Thyroid gland (tissue), 4 donors: ENCODE results near the gene COBLL1. TPM values are rescaled to one million over a fixed set of nuclear protein-coding genes. Genes with fewer than 3 reads are reported as not detected.

Source experiments
- small RNA-seq: library from RNA; depleted of rRNA; stranded (forward); fragments of <200 nt; gene quantifications from one replicate; pipeline ENCODE3, GENCODE V24; 2016
- total RNA-seq, 4 donors: library from RNA; depleted of rRNA; stranded (reverse); fragments of >200 nt; gene quantifications; one replicate each; pipeline ENCODE4 v1.2.3, GENCODE V29; 2016

COBLL1 gene
- total RNA-seq, 4 donors from 2014 or later, result 41.8 to 90.8 (median 76.9) TPM

Small RNA genes within 50 kb of the gene (small RNA-seq; reads per million reads assigned to genes)
- gene RNA5SP110, result not detected
- gene SNORA70F, result not detected

Other genes starting within 250 kb of the COBLL1 start
- 10 to 100 TPM in 2 of 4 donors, 1 to 10 TPM in 2; 5.4 to 19.3 (median 9.8) TPM for gene GRB14, start 220.3 kb downstream of the COBLL1 start, total RNA-seq
- 1 to 10 TPM in 2 of 4 donors, not detected in 2; 1.2 to 3.7 TPM for gene SLC38A11, start 113.7 kb upstream of the COBLL1 start, total RNA-seq